Chondrocyte (in vitro differentiated cells): ENCODE data around the gene RGS16. TPM values are rescaled to one million over a fixed set of nuclear protein-coding genes. Genes with fewer than 3 reads are reported as not detected.
A peak's percentile ranks its signal among the peaks of the same experiment; 100 is the strongest.

ENCODE experiments used
- DNase-seq: peaks from one replicate; pipeline ENCODE4 v3.0.0; 2021; ENCODE audit warnings: mixed read lengths, low spot score
- H3K27ac Mint-ChIP-seq: one replicate; pipeline ENCODE4 v1.8.0; 2021; ENCODE audit warnings: mild to moderate bottlenecking, moderate library complexity, mixed read lengths; ENCODE audit not compliant: unreplicated experiment
- H3K27me3 Mint-ChIP-seq: 2 replicates; pipeline ENCODE4 v1.8.0; 2021; ENCODE audit warnings: low read depth, mixed read lengths
- H3K36me3 Mint-ChIP-seq: 2 replicates; pipeline ENCODE4 v1.8.0; 2021; ENCODE audit warnings: low read depth, mixed read lengths
- H3K4me1 Mint-ChIP-seq: 2 replicates; pipeline ENCODE4 v1.8.0; 2021; ENCODE audit warnings: low read depth, mild to moderate bottlenecking, mixed read lengths
- H3K4me3 Mint-ChIP-seq: one replicate; pipeline ENCODE4 v1.8.0; 2021; ENCODE audit warnings: mild to moderate bottlenecking, moderate library complexity, mixed read lengths; ENCODE audit not compliant: unreplicated experiment
- H3K9me3 Mint-ChIP-seq: 2 replicates; pipeline ENCODE4 v1.8.0; 2021; ENCODE audit warnings: low read depth, mixed read lengths
- CTCF ChIP-seq: fragments of 200-600 bp; sonication (generic); IDR thresholded peaks from 2 replicates; pipeline ENCODE4 v1.5.0; 2021; ENCODE audit warnings: antibody characterized with exemption, mild to moderate bottlenecking, moderate library complexity
- total RNA-seq: library from RNA; stranded (reverse); gene quantifications from 3 replicates; pipeline ENCODE4 v1.2.1, GENCODE V29; 2021

RGS16 gene
- total RNA-seq, 1 donor from 2014 or later = 7.7 TPM

- no peak for TF ChIP-seq CTCF
Observed at GRCh38 chr1:182614796-182615454, 10.7 kb upstream of the RGS16 start.

DNA sequence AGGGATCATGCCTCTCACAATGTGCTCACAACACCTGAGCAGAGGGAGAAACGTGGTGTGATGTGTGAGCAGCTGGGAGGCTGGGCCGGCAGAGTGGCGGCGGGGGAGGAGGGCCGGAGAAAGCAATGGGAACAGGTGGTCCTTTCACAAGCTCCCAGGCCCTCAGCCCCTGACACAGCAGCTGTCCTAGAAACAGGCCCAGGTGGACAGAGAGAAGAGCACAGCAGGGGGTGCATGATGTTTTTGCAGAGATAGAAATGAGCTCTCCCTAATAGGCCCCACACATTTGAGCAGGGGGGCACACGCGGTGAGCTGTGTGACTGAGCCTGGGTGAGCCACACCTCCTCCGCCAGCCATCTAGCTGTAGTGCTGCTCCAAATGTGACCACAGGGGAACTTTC, 7.6 kb upstream of the RGS16 start:
- Mint-ChIP-seq H3K4me1 (peaks cover 60% of the 10 kb centered on the region), H3K27ac (no peak overlapping the region), H3K36me3 (no peaks in the 10 kb centered on the region), H3K9me3 (no peaks in the 10 kb centered on the region), H3K4me3 (no peak overlapping the region), H3K27me3 (no peaks in the 10 kb centered on the region)
- TF ChIP-seq CTCF = no peak
- DNase-seq = no peak

More at GRCh38 chr1:182614796-182615454, 10.7 kb upstream of the RGS16 start:
- Mint-ChIP-seq H3K36me3 (no peaks in the 10 kb centered on the region), H3K27me3 (no peaks in the 10 kb centered on the region), H3K4me3 (peak overlapping the region; percentile 76), H3K4me1 (peaks cover 74% of the 10 kb centered on the region), H3K27ac (peak overlapping the region; percentile 99), H3K9me3 (no peaks in the 10 kb centered on the region)
- DNase-seq = no peak

DNA sequence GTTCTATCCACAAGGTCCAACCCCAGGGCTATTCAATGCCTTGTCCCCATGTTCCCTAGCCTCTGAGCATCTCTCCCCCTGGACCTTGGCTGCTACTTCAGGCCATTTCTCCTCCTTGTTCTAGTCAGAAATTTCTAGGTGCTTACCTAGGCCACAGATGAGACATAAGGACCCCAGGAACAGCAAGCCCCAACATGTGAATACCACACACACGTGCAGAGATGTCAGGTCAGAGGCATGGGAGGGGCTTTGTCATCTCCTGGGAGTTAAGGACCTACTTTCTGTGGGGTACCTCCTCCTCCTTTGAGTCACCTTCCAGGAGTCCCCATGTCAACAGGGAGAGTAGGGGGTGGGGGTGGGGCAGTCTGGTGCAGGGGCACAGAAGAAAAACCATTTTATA, 7.1 kb upstream of the RGS16 start:
- Mint-ChIP-seq H3K36me3 (no peaks in the 10 kb centered on the region), H3K4me1 (peaks cover 55% of the 10 kb centered on the region), H3K4me3 (no peak overlapping the region), H3K27ac (no peak overlapping the region), H3K9me3 (no peaks in the 10 kb centered on the region), H3K27me3 (no peaks in the 10 kb centered on the region)
- no peak for DNase-seq
- TF ChIP-seq CTCF = no peak

DNA sequence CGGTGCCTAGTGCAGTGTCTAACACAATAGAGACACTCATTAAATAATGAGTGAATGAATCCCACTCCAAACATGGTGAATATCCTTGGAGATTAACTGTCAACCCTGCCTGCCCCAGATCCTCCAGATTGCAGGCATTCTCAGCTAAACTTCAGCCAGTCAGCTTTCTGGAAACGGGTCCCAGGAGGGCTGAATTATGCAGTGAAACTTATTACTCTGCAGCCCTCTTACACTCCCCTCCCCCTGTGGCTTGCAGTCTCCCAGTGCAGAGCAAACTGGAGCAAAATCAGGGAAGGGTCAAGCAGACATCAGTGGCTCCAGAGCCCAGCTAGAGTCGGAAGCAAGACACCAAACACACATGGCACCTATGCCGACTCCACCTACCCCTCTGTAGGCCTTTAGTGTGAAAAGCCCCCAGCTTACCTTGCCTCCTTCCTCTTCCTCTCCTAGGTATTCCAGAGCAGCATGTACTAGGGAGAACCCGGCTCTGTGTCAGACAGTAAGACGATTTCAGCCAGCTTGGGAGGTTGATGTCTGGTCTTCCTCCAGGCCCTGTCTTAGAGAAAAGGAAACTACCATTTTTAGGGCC, 6.5 kb upstream of the RGS16 start:
- TF ChIP-seq CTCF = no peak
- Mint-ChIP-seq H3K36me3 (no peaks in the 10 kb centered on the region), H3K9me3 (no peaks in the 10 kb centered on the region), H3K4me3 (no peak overlapping the region), H3K27ac (peak overlapping the region; percentile 46), H3K27me3 (no peaks in the 10 kb centered on the region), H3K4me1 (peaks cover 49% of the 10 kb centered on the region)
- no peak for DNase-seq

DNA sequence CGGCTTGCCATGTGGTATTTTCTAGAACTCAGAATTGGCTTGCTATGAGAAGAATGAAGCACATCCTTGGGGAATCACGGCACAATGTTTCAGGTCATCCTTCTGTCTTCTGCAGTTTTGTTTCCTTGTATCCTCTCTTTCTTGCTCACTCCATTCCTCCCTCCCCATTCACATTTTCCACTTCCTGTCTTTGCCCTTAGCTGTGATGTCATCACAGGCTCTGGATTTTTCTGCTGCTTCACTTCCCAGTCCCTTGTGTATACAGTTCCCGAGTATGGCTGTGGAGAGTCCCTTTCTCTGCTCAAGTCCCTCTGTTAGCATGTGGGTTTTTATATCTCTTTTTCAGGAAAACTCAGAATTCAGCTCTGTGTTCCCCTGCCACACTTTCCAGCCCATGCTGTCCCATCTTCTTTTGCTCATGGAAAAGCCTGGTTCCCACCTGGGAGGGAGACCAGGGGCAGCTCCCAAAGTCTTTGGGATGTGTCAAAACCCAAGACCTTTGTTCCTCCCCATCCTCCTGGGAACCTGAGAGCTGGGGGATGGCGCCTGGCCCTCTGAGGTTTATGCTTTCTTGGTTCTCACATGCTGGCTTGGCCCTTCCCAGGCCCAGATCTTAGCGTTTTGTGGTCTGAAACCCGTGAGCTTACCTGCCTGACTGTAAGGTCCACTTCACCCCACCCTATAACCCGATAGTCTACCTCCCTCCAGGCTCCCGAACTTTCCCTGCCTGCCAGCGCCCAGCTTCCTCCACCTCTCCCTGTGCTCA, 4.8 kb upstream of the RGS16 start:
- no peak for TF ChIP-seq CTCF
- Mint-ChIP-seq H3K9me3 (no peaks in the 10 kb centered on the region), H3K27ac (peak overlapping the region; percentile 56), H3K27me3 (no peaks in the 10 kb centered on the region), H3K4me3 (no peak overlapping the region), H3K36me3 (no peaks in the 10 kb centered on the region), H3K4me1 (peaks cover 40% of the 10 kb centered on the region)
- no peak for DNase-seq
